NCI-H1436 treated with DMSO at 0.1 percent for 48 hours (cell line): Measurements from ENCODE around the gene CCNB2.
"Not testable (repeated sequence)": the region's sequence is repeated elsewhere in the genome, so short reads cannot be mapped to it uniquely, and the experiment has no call there.

Source experiments
- DNase-seq: peaks from one replicate; lab custom pipeline; 2025; lab: John Stamatoyannopoulos, UW

CCNB2 gene

DNA sequence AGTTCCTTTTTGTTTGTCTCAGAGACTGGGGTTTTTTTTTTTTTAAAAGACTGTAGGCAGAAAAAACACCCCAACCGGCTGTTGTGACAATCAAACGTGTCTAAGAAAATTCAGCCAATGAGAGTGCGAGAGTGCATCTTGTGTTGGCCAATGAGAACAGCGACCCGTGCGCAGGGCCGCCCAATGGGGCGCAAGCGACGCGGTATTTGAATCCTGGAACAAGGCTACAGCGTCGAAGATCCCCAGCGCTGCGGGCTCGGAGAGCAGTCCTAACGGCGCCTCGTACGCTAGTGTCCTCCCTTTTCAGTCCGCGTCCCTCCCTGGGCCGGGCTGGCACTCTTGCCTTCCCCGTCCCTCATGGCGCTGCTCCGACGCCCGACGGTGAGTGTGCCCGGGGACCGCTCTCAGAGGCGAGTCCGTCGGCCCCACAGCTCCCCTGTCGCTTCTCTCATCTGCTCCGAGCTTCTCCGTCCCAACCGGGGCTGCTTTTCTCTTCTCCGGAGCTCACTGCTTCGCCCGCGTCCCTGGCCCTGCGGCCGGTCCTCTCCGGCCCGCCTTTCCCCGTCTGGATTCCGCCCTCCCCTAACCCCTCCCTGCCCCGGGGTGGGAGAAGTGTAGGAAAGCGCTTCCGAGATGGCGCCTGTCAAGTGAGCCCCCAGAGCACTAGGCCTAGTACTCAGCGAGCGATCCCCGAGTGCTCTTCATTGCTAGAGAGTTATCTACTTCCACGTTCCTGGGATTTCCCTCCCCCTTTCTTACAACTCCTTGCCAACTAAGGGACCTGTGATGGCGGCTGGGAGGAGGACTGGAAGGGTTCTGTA is at the start of gene CCNB2:
CCNB2 (plus strand) TSS at position 235 of the 821 bp plus-strand sequence; CDS start at position 358, 123 bp downstream.
- peak; percentile 80 for DNase-seq

DNA sequence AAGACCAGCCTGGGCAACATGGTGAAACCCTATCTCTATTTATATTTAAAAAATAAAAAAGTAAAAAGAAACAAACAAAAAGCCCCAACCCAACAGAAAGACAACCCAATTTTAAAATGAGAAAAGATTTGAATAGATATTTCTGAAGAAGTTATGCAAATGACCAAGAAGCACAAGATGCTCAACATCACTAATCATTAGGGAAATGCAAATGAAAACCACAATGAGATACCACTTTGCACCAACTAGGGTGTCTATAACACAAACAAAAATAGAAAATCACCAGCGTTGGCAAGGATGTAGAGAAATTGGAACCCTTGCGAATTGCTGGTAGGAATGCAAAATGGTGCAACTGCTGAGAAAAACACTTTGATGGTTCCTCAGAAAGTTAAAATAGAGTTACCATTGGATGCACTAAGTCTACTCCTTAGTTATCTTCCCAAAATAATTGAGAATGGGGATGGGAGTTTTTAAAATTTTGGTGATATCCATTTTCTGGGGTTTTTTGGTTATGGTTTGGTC is 45.8 kb upstream of the CCNB2 start:
- DNase-seq, result no peak

DNA sequence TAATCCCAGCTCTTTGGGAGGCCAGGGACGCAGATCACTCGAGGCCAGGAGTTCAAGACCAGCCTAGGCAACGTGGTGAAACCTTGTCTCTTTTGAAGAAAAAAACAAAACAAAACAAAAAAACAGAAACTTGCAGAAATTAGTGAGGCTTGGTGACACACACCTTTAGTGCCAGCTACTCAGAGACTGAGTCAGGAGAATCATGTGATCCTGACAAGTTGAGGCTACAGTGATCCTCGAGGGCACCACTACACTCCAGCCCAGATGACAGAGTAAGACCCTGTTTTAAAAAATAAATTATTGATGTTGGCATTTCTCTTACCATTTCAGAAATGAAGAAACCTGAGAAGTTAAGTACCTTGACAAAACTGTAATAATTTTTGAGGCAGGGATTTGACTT is 44.6 kb upstream of the CCNB2 start:
- DNase-seq, result no peak

DNA sequence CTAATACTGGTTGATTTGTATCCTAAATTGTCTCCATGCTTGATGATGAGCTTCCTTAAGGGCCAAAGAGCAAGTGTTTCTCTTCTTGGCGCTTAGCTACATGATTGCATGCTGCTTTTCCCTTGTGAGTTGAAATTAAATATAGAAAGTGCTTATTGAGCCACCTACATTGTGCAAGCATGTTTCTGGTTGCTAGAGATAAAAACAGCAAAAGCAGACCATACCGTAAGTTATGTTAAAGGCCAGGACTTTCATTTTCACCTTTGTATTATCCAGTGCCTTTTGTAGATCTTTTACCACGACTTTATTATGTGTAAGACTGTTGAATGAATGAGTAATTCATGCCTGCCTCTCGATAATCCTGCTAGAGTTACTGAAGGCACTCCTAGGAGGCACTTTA is 41.9 kb upstream of the CCNB2 start:
- DNase-seq, result no peak

DNA sequence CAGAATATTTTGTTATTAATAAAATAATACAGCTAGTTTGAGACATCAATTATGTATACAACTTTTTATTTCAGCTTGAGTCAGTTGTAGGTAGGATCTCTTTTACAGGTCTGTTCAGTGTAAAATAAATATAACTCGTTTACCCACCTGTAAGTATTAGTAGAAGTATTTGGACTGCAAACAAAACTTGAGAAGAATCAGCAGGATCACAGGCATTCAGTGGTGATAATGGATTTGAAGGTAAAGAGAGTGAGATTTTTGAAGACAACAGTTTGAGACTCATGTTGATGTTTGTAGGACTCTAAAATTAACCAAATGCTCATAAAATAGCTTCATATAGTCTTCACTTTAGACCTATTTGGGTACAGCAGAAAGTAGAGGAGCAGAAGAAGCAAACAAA is 35.5 kb upstream of the CCNB2 start:
- no peak for DNase-seq

DNA sequence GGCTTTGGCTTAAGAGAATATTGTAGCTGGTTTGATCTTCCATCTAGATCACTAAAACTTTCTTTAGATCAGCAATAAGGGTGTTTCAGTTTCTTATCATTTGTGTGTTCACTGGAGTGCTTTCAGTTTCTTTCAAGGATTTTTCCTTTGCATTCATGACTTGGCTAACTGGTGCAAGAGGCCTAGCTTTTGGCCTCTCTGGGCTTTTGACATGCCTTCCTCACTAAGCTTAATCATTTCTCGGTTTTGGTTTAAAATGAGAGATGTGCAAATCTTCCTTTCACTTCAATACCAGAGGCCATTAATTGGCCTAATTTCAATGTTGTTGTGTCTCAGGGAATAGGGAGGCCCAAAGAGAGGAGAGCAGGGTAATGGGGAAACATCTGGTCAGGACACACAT is 30.3 kb upstream of the CCNB2 start:
- DNase-seq, result no peak

DNA sequence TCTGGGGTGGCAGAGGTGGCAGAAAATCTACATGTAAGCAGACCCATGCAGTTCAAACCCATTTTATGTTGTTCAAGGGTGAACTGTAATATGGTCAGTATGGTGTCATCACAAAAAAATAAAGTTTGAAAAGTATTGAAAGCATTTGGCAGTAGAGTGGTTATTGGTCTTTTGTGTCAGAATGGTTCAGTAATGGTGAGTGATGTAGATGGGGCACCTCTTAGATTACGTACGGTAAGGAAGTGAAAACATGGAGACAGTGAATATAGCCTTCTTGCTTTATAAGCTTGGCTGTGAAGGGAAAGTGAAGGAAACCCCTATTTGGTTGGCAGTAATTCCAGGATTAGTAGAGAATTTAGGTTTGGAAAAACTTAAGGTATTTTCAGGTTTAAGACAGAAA is 17.2 kb upstream of the CCNB2 start:
- DNase-seq, result no peak

DNA sequence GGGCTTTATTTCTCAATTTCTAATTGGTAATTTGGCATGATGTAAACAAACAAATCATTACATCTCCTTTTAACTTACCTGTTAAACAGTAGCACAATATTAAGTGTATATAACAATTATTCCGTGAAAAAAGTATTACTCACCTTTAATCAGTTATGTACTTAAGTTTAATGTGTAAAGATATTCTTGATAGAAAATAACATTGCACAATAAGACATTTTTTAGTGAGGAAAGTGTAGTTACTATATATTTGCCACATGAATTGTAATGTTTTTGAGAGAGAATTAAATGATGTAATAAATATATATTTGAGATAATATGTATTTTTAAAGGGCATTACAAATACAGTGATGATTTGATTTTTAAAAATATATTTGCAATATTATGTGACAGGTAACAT is 10.9 kb upstream of the CCNB2 start:
- no peak for DNase-seq

DNA sequence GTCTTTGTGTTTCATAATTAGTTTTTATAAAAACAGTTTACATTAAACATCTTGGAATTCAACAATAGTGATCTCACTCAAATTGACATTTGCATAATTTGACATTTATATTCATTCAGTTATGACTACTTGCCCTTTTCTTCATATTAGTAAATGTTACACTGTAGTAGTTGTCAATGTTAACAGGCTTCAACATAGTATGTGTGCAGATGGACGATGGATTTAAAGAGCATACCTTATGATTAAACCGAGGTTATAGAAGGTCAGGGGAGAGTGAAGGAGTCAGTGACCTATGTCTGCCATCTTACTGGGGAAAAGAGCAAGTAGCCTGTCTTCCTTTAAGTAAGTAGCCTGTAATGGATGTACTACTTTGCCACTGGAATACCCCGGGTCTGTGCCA is 8.5 kb upstream of the CCNB2 start:
- DNase-seq, result no peak

DNA sequence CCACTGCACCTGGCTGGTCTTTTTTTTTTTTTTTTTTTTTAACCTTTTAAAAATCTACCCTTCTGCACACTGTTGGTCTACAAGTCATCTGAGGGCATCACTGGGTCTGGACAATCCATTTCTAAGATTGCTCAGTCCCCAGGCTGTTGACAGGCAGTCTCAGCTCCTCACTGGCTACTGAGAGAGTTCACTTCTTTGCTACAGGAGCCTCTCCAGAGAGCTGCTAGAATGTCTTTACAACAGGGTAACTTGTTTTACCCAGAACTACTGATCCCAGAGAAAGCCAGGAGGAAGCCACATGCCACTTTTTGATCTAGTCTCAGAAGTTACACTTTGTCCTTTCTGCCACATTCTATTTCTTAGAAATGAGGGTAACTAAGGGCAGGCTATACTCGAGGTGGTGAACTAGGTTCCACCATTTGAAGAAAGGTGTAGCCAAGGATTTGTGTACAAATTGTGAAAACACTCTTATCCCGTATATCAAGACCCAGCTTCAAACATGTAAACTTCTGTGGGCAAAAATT is 5.7 kb upstream of the CCNB2 start:
- no peak for DNase-seq

DNA sequence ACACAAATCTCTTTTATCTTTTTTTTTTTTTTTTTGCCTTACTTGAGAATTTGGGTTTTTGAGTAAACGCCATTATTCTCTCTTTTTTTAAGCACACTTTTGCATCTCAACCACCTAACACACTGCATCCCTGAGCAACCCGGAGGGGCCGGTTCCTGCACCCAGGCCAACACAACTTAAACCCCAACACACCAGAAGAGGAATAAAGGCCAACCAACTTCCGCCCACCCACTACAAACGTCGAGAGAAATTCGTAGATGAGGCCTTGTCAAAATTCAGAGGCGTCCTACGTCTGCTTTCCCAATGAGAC is 389 bp upstream of the CCNB2 start:
- no peak for DNase-seq

DNA sequence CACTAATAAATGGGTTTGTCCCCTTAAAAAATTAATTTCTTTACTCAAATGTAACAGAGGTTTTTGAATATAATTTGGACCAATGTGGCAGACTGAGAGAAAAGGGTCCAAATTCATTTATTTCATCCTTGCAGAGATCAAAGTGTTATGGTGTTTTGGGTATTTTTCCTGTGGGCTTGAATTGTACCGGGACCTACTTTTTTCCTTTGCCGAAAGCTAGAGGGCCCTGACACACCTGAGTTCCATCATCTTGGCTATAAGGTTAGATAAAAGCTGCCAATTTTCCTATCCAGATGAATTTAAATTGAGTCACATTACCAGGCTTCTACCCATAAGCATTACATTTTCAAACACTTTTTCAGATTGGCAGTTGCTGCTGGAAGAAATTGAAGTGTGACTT is 908 bp downstream of the CCNB2 start:
- DNase-seq, result no peak

DNA sequence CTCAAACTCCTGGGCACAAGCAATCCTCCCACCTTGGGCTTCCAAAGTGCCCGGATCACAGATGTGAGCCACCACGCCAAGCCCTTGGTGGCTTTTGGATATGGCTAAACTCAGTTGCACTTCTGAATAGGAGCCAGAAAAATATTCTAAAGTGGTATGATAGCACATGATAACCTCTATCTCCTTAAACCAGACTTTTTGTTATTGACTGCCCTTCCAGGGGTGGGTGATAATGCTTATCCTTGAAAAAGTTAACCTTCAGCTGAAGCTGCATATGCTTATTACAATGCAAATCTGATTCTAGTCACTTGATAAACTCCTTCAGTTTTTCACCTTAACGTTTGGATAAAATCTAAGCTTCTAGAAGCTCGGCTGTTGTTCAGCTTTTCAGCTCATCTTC is 6.3 kb downstream of the CCNB2 start:
- no peak for DNase-seq

DNA sequence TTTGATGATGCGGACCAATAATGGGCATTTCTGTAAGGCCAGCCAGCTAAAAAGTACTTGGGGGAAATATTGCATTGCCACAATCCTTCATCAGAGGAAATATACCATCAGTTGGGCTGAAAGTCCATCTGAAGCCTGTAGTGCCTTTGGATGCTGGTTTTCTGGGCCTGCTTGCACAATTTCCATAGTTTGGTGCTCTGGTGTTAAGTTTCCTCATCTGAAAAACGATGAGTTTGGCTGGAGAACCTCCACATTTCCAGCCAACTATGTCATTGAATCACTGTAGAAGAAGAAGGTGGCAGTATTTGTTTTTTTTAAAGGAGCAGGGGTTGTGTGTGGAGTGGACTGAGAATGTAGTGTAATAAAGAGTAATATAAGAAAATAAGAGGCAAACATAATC is 10.1 kb downstream of the CCNB2 start:
- DNase-seq, result no peak

DNA sequence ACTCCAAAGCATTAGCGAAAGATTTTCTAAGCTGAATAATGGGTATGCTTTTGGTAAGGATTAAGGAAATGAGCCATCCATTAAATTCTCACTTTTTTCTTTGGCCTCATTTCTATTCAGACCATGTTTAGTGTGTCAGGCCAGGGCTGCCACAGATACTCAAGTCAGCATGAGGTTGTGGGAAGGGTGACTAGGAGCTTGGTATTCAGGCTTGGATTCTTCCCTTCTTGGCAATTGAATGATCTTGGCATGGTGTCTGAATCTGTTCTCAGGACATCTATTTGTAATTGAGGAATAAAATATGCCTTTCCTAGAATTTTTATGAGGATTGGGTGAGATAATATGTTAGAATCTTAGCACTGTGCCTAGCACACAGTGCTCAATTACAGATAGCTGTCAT is 11.2 kb downstream of the CCNB2 start:
- DNase-seq, result no peak

DNA sequence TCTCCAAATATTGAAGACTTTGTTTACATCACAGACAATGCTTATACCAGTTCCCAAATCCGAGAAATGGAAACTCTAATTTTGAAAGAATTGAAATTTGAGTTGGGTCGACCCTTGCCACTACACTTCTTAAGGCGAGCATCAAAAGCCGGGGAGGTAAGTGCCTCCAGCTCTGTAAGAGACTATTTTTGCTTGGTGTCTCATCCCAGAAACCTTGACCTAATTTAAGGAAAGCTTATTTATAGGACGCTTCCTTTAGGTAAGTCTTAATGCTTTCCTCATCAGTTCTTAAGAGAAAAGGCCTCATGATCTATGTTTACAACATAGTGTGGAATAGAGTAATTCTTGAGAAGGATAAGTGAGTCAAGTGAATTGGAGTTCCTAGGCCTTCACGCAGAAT is 11.8 kb downstream of the CCNB2 start:
- DNase-seq, result no peak

DNA sequence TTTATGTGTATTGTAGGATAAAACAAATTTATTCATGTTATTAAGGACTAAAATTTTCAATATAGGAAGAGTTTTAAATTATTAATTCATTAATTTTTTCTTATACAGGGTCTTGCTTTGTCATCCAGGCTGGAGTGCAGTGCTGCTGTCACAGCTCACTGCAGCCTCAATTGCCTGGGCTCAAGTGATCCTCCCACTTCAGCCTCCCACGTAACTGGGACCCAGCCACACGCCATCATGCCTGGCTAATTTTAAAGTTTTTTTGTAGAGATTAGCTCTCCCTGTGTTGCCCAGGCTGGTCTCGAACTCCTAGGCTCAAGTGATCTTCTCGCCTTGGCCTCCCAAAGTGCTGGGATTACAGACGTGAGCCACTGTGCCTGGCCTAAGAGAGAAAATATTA is 14.7 kb downstream of the CCNB2 start:
- no peak for DNase-seq

DNA sequence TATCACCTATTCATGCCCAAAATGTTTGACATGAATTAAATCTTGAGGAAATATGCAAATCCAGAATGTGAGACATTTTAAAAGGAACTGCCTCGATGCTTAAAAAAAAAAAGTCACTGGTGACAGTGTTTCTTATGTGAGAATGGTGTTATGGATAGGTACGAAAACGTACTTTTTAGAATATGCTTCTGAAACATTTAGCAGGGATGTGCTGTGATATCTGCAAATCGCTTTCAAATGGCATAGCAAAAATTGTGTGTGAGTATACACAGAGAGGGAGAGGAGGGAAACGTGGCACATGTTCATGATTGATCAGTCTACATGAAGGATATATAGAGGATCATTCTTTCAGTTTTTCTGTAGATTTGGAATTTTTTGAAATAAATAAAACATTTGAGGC is 16.0 kb downstream of the CCNB2 start:
- DNase-seq, result no peak

DNA sequence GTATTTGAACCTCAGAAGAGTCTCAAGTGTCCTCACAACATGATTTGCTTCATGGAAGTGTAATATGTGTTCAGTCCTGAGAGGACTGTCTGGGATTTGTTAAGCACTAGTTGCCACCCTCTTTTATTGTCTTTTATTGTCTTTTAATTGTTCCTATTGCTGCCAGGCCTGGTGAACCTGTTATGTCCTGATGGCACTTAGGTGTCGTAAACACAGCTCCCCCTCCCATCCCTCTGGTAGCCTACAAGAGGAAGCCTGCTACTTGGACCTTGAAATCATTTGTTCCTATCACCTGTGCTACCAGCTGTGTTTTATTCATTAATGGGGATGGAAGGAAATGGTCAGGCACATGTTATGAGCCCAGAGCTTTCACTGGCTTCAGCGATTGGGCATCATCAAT is 19.3 kb downstream of the CCNB2 start:
- DNase-seq, result no peak

DNA sequence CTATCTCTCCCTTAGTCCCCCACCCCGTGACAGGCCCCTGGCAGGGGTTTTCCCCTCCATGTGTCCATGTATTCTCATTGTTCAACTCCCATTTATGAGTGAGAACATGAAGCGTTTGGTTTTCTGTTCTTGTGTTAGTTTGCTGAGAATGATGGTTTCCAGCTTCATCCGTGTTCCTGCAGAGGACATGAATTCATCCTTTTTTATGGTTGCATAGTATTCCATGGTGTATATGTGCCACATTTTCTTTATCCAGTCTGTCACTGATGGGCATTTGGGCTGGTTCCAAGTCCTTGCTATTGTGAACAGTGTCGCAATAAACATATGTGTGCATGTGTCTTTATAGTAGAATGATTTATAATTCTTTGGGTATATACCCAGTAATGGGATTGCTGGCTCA is 20.7 kb downstream of the CCNB2 start:
- not testable (repeated sequence) for DNase-seq

DNA sequence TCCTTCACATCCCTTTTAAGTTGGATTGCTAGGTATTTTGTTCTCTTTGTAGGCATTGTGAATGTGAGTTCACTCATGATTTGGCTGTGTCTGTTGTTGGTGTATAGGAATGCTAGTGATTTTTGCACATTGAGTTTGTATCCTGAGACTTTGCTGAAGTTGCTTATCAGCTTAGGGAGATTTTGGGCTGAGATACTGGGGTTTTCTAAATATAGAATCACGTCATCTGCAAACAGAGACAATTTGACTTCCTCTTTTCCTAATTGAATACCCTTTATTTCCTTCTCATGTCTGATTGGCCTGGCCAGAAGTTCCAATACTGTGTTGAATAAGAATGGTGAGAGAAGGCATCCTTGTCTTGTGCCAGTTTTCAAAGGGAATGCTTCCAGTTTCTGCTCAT is 22.3 kb downstream of the CCNB2 start:
- DNase-seq, result not testable (repeated sequence)

DNA sequence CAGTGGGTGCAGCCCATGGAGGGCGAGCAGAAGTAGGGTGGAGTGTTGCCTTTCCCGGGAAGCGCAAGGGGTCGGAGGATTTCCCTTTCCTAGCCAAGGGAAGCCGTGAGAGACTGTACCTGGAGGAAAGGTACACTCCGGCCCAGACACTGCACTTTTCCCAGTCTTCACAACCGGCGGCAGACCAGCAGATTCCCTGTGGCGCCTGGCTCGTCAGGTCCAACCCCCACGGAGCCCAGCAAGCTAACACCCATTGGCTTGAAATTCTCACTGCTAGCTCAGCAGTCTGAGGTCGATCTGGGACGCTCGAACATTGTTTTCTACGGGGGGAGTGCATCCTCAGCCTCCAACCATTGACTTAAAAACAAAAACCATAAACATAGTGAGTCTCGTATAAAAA is 26.5 kb downstream of the CCNB2 start:
- no peak for DNase-seq

DNA sequence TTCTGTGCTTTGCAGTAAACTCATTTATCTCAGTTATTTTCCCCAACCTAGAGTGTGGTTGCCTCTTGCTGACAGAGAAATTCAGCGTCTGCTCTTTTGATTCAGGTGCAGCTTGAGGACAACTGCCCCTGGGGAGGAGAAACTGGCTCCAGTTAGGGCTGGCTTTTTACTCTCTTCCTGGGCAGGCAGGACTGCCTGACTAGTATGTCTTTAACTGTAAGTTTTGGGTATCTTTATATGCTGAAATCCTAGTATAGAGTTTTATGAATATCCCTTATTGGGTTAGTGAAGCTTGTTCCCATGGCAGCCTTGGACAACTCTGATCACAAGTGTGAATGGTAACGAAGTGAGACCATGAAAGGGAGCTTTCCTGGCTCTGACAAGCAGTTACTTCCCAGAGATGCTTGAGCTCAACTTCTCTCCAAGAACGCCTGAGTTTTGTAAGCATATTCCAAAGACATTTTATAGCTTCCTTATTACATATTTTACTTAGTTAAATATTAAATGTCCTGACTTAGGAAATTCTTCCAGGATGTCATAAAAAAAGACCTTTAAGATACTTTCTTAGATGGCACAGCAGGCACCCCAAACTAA is 27.1 kb downstream of the CCNB2 start:
- no peak for DNase-seq
